ENCODE data around the gene ZNF608.

ZNF608 gene

DNA sequence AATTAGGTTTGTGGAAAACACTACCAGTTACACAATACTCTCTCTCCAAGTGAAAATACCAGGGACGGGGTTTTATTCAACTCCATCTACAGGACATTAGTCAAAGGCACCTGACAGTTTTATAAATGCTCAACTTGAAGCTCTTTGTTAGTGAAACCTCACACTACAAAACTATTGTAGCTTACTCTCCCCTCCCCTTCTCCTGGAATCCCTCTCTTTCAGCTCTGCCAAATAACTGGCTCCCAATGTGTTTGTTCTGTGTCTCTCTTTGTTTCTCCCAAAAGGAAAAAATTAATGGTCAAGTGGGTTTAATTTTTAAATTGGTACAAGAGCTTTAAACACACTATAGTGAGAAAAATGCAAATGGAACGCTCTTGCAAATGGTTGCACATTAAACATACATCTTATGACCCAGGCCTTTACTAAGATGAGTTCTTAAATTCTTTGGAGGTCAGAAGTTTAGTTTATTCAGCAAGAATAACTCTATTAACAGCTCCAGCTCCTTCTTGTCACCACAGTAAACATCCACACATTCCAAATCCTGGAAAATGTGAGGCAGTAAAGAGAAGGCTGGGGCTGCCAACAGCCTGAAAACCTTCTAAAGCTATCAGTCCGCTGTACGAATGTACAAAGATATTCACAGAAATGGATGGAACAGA lies 48.4 kb downstream of the ZNF608 start:
- in situ Hi-C loops (cut with MboI; ENCODE audit: low pct_unique_long_range_greater_than_20kb, low sequenced_read_pairs, unreplicated experiment): no loop called here
- TF ChIP-seq, protein P1, sequence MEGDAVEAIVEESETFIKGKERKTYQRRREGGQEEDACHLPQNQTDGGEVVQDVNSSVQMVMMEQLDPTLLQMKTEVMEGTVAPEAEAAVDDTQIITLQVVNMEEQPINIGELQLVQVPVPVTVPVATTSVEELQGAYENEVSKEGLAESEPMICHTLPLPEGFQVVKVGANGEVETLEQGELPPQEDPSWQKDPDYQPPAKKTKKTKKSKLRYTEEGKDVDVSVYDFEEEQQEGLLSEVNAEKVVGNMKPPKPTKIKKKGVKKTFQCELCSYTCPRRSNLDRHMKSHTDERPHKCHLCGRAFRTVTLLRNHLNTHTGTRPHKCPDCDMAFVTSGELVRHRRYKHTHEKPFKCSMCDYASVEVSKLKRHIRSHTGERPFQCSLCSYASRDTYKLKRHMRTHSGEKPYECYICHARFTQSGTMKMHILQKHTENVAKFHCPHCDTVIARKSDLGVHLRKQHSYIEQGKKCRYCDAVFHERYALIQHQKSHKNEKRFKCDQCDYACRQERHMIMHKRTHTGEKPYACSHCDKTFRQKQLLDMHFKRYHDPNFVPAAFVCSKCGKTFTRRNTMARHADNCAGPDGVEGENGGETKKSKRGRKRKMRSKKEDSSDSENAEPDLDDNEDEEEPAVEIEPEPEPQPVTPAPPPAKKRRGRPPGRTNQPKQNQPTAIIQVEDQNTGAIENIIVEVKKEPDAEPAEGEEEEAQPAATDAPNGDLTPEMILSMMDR (IDR thresholded peaks at IDR 0.05; ENCODE audit: extremely low read depth, insufficient read depth, missing control alignments): no peak
- no peak for DNase-seq (ENCODE audit: low spot score)

DNA sequence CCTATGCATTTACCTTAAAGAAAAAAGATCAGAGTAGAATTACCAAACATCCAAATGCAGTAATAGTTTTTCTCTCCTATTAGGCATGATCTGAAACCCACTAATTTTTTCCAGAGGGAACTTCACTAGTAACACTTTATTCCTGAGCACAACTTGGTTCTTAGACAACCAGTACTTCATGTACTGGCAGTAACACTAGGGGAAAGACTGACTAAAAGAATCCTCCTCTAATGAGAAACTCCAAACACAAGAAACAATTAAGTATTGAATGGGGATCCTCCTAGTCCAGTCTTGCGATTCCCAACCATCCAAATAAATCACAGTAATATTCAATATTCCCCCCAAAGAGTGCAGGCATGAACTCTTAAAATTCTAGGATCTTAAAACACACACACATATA lies 48.9 kb downstream of the ZNF608 start:
- in situ Hi-C loops (cut with MboI; ENCODE audit: low pct_unique_long_range_greater_than_20kb, low sequenced_read_pairs, unreplicated experiment): no loop called here
- no peak for DNase-seq (ENCODE audit: low spot score)
- TF ChIP-seq, protein P1 (IDR thresholded peaks at IDR 0.05; ENCODE audit: extremely low read depth, insufficient read depth, missing control alignments): no peak

DNA sequence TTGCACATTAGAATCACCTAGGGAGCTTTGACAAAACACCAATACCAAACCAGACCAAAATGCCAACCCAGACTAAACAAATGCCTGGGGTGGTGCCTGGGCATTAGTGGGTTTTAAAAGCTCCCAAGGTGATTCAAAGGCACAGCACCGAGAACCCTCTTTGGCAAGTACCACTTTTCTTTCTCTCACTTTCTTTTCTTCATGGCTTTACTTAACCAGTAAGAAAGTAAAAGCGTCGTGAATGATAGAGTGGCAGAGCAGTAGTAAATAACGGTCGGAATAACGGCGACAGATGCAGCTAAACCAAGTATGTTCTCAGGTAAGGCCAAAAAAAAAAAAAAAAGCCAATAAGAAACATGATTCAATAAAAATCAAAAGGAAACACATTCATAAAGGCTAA lies 49.5 kb downstream of the ZNF608 start:
- in situ Hi-C loops (cut with MboI; ENCODE audit: low pct_unique_long_range_greater_than_20kb, low sequenced_read_pairs, unreplicated experiment): no loop called here
- DNase-seq (ENCODE audit: low spot score): no peak
- TF ChIP-seq, protein P1 (IDR thresholded peaks at IDR 0.05; ENCODE audit: extremely low read depth, insufficient read depth, missing control alignments): no peak

All from GM13977 (cell line).